Tibial nerve (tissue), 4 donors: ENCODE data around the gene ADGRG6. TPM values are rescaled to one million over a fixed set of nuclear protein-coding genes. Genes with fewer than 3 reads are reported as not detected.

ENCODE experiments used
- DNase-seq, 2 donors: peaks; one replicate each; pipeline ENCODE4 v3.0.0-alpha.2; 2019; ENCODE audit warnings: low spot score in 2 of 2
- H3K27ac ChIP-seq, 4 donors: fragments of 200-600 bp; sonication (generic) in 3 of 4; one replicate each; pipeline ENCODE4 v1.5.1; 2017 to 2019; ENCODE audit warnings: mild to moderate bottlenecking in 1 of 4
- H3K27me3 ChIP-seq, 2 donors: fragments of 200-600 bp; sonication (generic) in 1 of 2; one replicate each; pipeline versions ENCODE4 v1.5.1 to v1.6.0; 2017 to 2019
- H3K36me3 ChIP-seq, 3 donors: fragments of 200-600 bp; sonication (generic); one replicate each; pipeline ENCODE4 v1.5.1; 2018 to 2019
- H3K4me1 ChIP-seq, 4 donors: fragments of 200-600 bp; sonication (generic) in 3 of 4; one replicate each; pipeline ENCODE4 v1.5.1; 2017 to 2019
- H3K4me3 ChIP-seq, 4 donors: fragments of 200-600 bp; sonication (generic) in 3 of 4; one replicate each; pipeline ENCODE4 v1.5.1; 2017 to 2019; ENCODE audit warnings: mild to moderate bottlenecking in 1 of 4, moderate library complexity in 1 of 4
- H3K9me3 ChIP-seq, 4 donors: fragments of 200-600 bp; sonication (generic) in 3 of 4; one replicate each; pipeline ENCODE4 v1.5.1; 2017 to 2019
- CTCF ChIP-seq, 5 experiments: fragments of 200-600 bp in 3 of 5; fragments of 450-650 bp in 2 of 5; sonication (generic) in 3 of 5; IDR thresholded peaks; one replicate each; pipeline ENCODE4 v1.5.1; 2016 to 2019; ENCODE audit warnings: antibody characterized with exemption in 5 of 5, mild to moderate bottlenecking in 3 of 5, moderate library complexity in 2 of 5
- EP300 ChIP-seq, 2 donors: sonication (generic); formaldehyde crosslinking; IDR thresholded peaks; one replicate each; pipeline ENCODE4 v1.6.1; 2017; ENCODE audit warnings: antibody characterized with exemption in 2 of 2, mild to moderate bottlenecking in 1 of 2
- POLR2A ChIP-seq, 2 donors: fragments of 450-650 bp; IDR thresholded peaks; one replicate each; pipeline ENCODE4 v1.6.1; 2017; ENCODE audit warnings: antibody characterized with exemption in 2 of 2, mild to moderate bottlenecking in 2 of 2, moderate library complexity in 2 of 2
- WGBS, 2 donors: methylation state at CpG; one replicate each; pipeline ENCODE4 v1.1.5; 2018; 5-methylcytosine and 5-hydroxymethylcytosine counted together
- total RNA-seq, 4 donors: library from RNA; depleted of rRNA; stranded (reverse); fragments of >200 nt; gene quantifications; one replicate each; pipeline ENCODE4 v1.1.0, GENCODE V29; 2016

Gene ADGRG6
- total RNA-seq, 4 donors from 2014 or later = 35.4 to 59.9 (median 39.1) TPM

GRCh38 chr6:142380626-142381025 lies 78.8 kb downstream of the ADGRG6 start:
- peaks cover 0 to 47% (median 15%) of the 10 kb centered on the region in 4 donors for H3K4me1 ChIP-seq
- no peak overlapping the region for H3K4me3 ChIP-seq
- no peaks in the 10 kb centered on the region for H3K36me3 ChIP-seq
- no peak for DNase-seq
- H3K27ac ChIP-seq = peak overlapping the region in 1 of 4 donors; percentile 30
- no peaks in the 10 kb centered on the region for H3K9me3 ChIP-seq
- WGBS, 2 donors = 73 to 82% methylated on average over 4 of the region's 4 CpGs
- no peaks in the 10 kb centered on the region for H3K27me3 ChIP-seq
- TF ChIP-seq POLR2A (IDR thresholded peaks at IDR 0.05) (no peak), CTCF (IDR thresholded peaks at IDR 0.05) (no peak), EP300 (IDR thresholded peaks at IDR 0.05) (no peak)

GRCh38 chr6:142381181-142381580 lies 79.4 kb downstream of the ADGRG6 start:
- H3K27ac ChIP-seq = peak overlapping the region in 2 of 4 donors; percentile 46 to 53
- 60 to 65% methylated on average over 2 of the region's 2 CpGs for WGBS, 2 donors
- H3K36me3 ChIP-seq = no peaks in the 10 kb centered on the region
- H3K9me3 ChIP-seq = no peaks in the 10 kb centered on the region
- no peak for DNase-seq
- H3K27me3 ChIP-seq = no peaks in the 10 kb centered on the region
- no peak for TF ChIP-seq POLR2A (IDR thresholded peaks at IDR 0.05)
- TF ChIP-seq CTCF (IDR thresholded peaks at IDR 0.05) = no peak
- TF ChIP-seq EP300 (IDR thresholded peaks at IDR 0.05) = no peak
- H3K4me1 ChIP-seq = peaks cover 0 to 41% (median 15%) of the 10 kb centered on the region in 4 donors
- H3K4me3 ChIP-seq = no peak overlapping the region

GRCh38 chr6:142381845-142382378 lies 80.1 kb downstream of the ADGRG6 start:
- no peak for TF ChIP-seq EP300 (IDR thresholded peaks at IDR 0.05)
- TF ChIP-seq CTCF (IDR thresholded peaks at IDR 0.05) = no peak
- no peak for TF ChIP-seq POLR2A (IDR thresholded peaks at IDR 0.05)
- 60 to 61% methylated on average over 5 of the region's 5 CpGs for WGBS, 2 donors
- Histone ChIP-seq H3K27ac (peak overlapping the region in 3 of 4 donors; percentile 7 to 53 (median 46)), H3K4me1 (peaks cover 0 to 34% (median 15%) of the 10 kb centered on the region in 4 donors), H3K36me3 (no peaks in the 10 kb centered on the region), H3K4me3 (no peak overlapping the region), H3K27me3 (no peaks in the 10 kb centered on the region), H3K9me3 (no peaks in the 10 kb centered on the region)
- DNase-seq = no peak

GRCh38 chr6:142384519-142385254 lies 82.9 kb downstream of the ADGRG6 start:
- no peaks in the 10 kb centered on the region for H3K36me3 ChIP-seq

More at GRCh38 chr6:142384519-142385254, 82.9 kb downstream of the ADGRG6 start:
- DNase-seq = no peak
- H3K4me1 ChIP-seq = peaks cover 0 to 22% (median 2%) of the 10 kb centered on the region in 4 donors
- TF ChIP-seq POLR2A (IDR thresholded peaks at IDR 0.05) = no peak
- no peak for TF ChIP-seq EP300 (IDR thresholded peaks at IDR 0.05)
- TF ChIP-seq CTCF (IDR thresholded peaks at IDR 0.05) = no peak
- no peak overlapping the region for H3K4me3 ChIP-seq
- no peaks in the 10 kb centered on the region for H3K27me3 ChIP-seq
- no peaks in the 10 kb centered on the region for H3K9me3 ChIP-seq
- WGBS, 2 donors = 24 to 32% methylated on average over 4 of the region's 4 CpGs
- H3K27ac ChIP-seq = peak overlapping the region in 3 of 4 donors; percentile 44 to 76 (median 50)
